ENCODE measurements around the gene TSTD2. TPM values are rescaled to one million over a fixed set of nuclear protein-coding genes. Genes with fewer than 3 reads are reported as not detected.

TSTD2 gene
- total RNA-seq, 2 experiments from 2014 or later, result 23.8 to 26.0 TPM

DNA sequence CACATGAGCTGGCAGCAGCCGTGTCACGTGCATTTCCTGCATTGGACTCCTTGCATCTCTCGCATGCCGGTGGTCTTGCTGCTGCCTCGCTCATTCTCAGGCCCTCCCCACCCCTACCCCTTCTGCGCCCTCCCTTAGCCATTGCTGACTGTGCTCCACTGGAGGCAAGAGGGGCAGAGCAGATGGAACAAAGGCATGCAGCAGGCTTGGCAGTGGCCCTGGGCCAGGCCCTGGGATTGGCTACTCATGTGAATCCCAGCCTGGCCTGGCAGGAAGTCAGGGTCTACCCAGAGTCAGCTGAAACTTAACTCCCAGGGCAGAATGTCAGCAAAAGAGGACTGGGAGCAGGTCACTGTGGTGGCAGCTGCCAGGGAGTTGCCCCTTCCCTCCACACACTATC lies 62.3 kb downstream of the TSTD2 start:
- H3K9me3 Mint-ChIP-seq, result no peaks in the 10 kb centered on the region
- no peak for DNase-seq
- CTCF ChIA-PET, result no interaction called here

DNA sequence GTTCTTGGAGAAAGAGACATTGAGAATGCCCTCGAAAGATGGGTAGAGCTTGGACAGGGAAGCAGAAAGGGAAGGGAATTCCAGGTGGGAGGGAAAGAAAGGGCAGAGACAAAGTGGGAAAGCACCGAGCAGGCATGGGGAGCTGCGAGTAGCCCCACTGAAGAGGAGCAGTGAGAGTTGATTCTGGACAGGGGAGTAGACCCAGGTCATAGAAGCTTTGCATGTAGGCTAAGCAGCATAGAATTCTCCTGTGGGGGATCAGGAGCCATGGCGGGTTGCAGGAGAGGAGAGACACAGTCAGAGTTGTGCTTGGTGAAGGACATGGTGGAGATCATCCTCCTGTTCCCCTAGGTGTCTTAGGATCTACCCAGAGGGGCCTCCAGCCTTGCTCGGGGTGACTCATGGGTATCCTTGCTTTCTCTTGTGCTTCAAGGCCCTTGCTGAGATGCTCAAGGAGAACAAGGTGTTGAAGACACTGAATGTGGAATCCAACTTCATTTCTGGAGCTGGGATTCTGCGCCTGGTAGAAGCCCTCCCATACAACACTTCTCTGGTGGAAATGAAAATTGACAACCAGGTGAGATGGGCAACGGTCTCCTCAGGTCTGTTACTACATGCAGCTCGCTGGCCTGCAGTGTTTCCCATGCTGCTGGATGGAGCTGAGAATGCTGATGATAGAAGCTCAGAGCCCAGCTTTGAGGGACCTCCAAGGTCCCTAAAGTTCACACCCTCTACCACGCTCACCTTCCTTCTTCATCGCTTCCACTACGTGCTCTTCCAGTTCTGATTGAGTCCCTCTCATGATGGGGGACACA lies 64.5 kb downstream of the TSTD2 start:
- TF ChIP-seq, protein P1, sequence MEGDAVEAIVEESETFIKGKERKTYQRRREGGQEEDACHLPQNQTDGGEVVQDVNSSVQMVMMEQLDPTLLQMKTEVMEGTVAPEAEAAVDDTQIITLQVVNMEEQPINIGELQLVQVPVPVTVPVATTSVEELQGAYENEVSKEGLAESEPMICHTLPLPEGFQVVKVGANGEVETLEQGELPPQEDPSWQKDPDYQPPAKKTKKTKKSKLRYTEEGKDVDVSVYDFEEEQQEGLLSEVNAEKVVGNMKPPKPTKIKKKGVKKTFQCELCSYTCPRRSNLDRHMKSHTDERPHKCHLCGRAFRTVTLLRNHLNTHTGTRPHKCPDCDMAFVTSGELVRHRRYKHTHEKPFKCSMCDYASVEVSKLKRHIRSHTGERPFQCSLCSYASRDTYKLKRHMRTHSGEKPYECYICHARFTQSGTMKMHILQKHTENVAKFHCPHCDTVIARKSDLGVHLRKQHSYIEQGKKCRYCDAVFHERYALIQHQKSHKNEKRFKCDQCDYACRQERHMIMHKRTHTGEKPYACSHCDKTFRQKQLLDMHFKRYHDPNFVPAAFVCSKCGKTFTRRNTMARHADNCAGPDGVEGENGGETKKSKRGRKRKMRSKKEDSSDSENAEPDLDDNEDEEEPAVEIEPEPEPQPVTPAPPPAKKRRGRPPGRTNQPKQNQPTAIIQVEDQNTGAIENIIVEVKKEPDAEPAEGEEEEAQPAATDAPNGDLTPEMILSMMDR (IDR thresholded peaks at IDR 0.05), result no peak
- Histone ChIP-seq H3K4me1 (ENCODE audit: insufficient read depth, low read length) (no peaks in the 10 kb centered on the region), H3K27ac (ENCODE audit: low read depth in 1 of 2, low read length in 2 of 2) (no peak overlapping the region), H3K36me3 (ENCODE audit: insufficient read depth, low read length) (no peaks in the 10 kb centered on the region), H3K4me3 (ENCODE audit: low read length) (no peak overlapping the region), H3K27me3 (ENCODE audit: control insufficient read depth in 1 of 2, insufficient read depth in 2 of 2, low read length in 2 of 2) (no peaks in the 10 kb centered on the region), H3K9me3 (ENCODE audit: control insufficient read depth in 1 of 2, insufficient read depth in 1 of 2, low read length in 2 of 2) (no peaks in the 10 kb centered on the region)
- H3K9me3 Mint-ChIP-seq, result no peaks in the 10 kb centered on the region
- H3K36me3 Mint-ChIP-seq (ENCODE audit: low read depth), result no peaks in the 10 kb centered on the region
- H3K4me1 Mint-ChIP-seq (ENCODE audit: low read depth), result no peaks in the 10 kb centered on the region
- intact Hi-C loops (cut with DNase I, micrococcal nuclease), result no loop called here
- no peak overlapping the region for H3K4me3 Mint-ChIP-seq
- peaks cover 5% of the 10 kb centered on the region for H3K27me3 Mint-ChIP-seq
- CTCF ChIA-PET, result interaction anchor here (2.5 kb wide), 1 partner anchor 30 kb away, joined by 6 read pairs; no protein-coding TSS in a partner anchor
- no peak for ATAC-seq (ENCODE audit: poor library complexity)
- DNase-seq, result no peak
- POLR2A ChIA-PET, result no interaction called here
- no peak overlapping the region for H3K27ac Mint-ChIP-seq

More for the DNA sequence above, 62.3 kb downstream of the TSTD2 start:
- no peak overlapping the region for H3K27ac Mint-ChIP-seq
- peaks cover 3% of the 10 kb centered on the region for H3K27me3 Mint-ChIP-seq
- H3K4me3 ChIP-seq (ENCODE audit: low read length), result no peak overlapping the region
- H3K36me3 Mint-ChIP-seq (ENCODE audit: low read depth), result peaks cover 8% of the 10 kb centered on the region
- no peak overlapping the region for H3K27ac ChIP-seq (ENCODE audit: low read depth in 1 of 2, low read length in 2 of 2)
- peaks cover 15% of the 10 kb centered on the region for H3K4me1 Mint-ChIP-seq (ENCODE audit: low read depth)
- POLR2A ChIA-PET, result no interaction called here
- H3K9me3 ChIP-seq (ENCODE audit: control insufficient read depth in 1 of 2, insufficient read depth in 1 of 2, low read length in 2 of 2), result no peaks in the 10 kb centered on the region
- no peaks in the 10 kb centered on the region for H3K36me3 ChIP-seq (ENCODE audit: insufficient read depth, low read length)
- H3K27me3 ChIP-seq (ENCODE audit: control insufficient read depth in 1 of 2, insufficient read depth in 2 of 2, low read length in 2 of 2), result no peaks in the 10 kb centered on the region
- no peak for ATAC-seq (ENCODE audit: poor library complexity)
- TF ChIP-seq, protein P1 (IDR thresholded peaks at IDR 0.05), result no peak
- H3K4me3 Mint-ChIP-seq, result no peak overlapping the region
- H3K4me1 ChIP-seq (ENCODE audit: insufficient read depth, low read length), result peaks cover 4% of the 10 kb centered on the region
- intact Hi-C loops (cut with DNase I, micrococcal nuclease), result no loop called here

DNA sequence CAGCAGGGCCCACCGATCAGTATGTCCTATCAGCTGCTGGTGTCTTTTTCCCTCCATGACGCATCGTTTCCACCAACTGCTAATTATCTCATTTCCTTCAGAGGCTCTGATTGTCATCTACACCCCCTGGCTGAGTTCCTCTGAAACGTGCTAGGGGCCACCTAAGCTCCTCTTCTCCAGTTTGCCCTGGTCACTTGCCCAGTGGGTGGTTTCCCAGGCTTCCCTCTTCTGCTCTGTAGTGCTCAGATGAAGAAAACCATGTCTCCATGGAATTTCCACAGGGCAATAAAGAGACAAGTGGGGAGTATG lies 65.3 kb downstream of the TSTD2 start:
- POLR2A ChIA-PET, result interaction anchor here (1.1 kb wide), 1 partner anchor 25 kb away, joined by 3 read pairs; no protein-coding TSS in a partner anchor
- CTCF ChIA-PET, result interaction anchor here (2.5 kb wide), 1 partner anchor 31 kb away, joined by 6 read pairs; no protein-coding TSS in a partner anchor
- Histone ChIP-seq H3K4me3 (ENCODE audit: low read length) (no peak overlapping the region), H3K36me3 (ENCODE audit: insufficient read depth, low read length) (no peaks in the 10 kb centered on the region), H3K9me3 (ENCODE audit: control insufficient read depth in 1 of 2, insufficient read depth in 1 of 2, low read length in 2 of 2) (no peaks in the 10 kb centered on the region), H3K27me3 (ENCODE audit: control insufficient read depth in 1 of 2, insufficient read depth in 2 of 2, low read length in 2 of 2) (no peaks in the 10 kb centered on the region), H3K4me1 (ENCODE audit: insufficient read depth, low read length) (no peaks in the 10 kb centered on the region), H3K27ac (ENCODE audit: low read depth in 1 of 2, low read length in 2 of 2) (no peak overlapping the region)
- Mint-ChIP-seq H3K27me3 (peaks cover 5% of the 10 kb centered on the region), H3K27ac (no peak overlapping the region), H3K4me1 (ENCODE audit: low read depth) (no peaks in the 10 kb centered on the region), H3K4me3 (no peak overlapping the region), H3K36me3 (ENCODE audit: low read depth) (no peaks in the 10 kb centered on the region), H3K9me3 (no peaks in the 10 kb centered on the region)
- TF ChIP-seq, protein P1 (IDR thresholded peaks at IDR 0.05), result no peak
- intact Hi-C loops (cut with DNase I, micrococcal nuclease), result no loop called here
- ATAC-seq (ENCODE audit: poor library complexity), result no peak
- no peak for DNase-seq

All from CD4-positive, alpha-beta T cell (primary cell).